WTC11 (cell line): ENCODE data around the gene CLSTN2.

Experiments used
- ATF2 ChIP-seq: sonication (generic); formaldehyde crosslinking; IDR thresholded peaks from 2 replicates; pipeline ENCODE4 v1.8.1; 2022; ENCODE audit warnings: low read depth, missing genetic modification reagents, borderline replicate concordance
- ETV6 ChIP-seq: sonication (generic); formaldehyde crosslinking; IDR thresholded peaks from 2 replicates; pipeline ENCODE4 v1.8.1; 2022; ENCODE audit warnings: mild to moderate bottlenecking, missing genetic modification reagents
- JAZF1 ChIP-seq: fragments of 250-450 bp; sonication (Bioruptor Pico); IDR thresholded peaks from 2 replicates; pipeline ENCODE4 v1.9.0; 2021; ENCODE audit warnings: moderate library complexity, mild to moderate bottlenecking, inconsistent platforms
- TEAD4 ChIP-seq: sonication (generic); formaldehyde crosslinking; IDR thresholded peaks from 2 replicates; pipeline ENCODE4 v1.8.0; 2022; ENCODE audit warnings: mild to moderate bottlenecking, missing genetic modification reagents
- ZNF121 ChIP-seq: sonication (generic); formaldehyde crosslinking; IDR thresholded peaks from 2 replicates; pipeline ENCODE4 v1.8.0; 2023; ENCODE audit warnings: missing genetic modification reagents
- ZNF232 ChIP-seq: sonication (generic); formaldehyde crosslinking; IDR thresholded peaks from 2 replicates; pipeline ENCODE4 v1.8.0; 2022; ENCODE audit warnings: mild to moderate bottlenecking, missing genetic modification reagents
- TF ChIP-seq, protein P1 (sequence below): fragments of 200-600 bp; IDR thresholded peaks from 2 replicates; pipeline ENCODE4 v1.8.0; 2022; ENCODE audit warnings: antibody characterized with exemption
- TF ChIP-seq, protein P2 (sequence below): sonication (generic); formaldehyde crosslinking; IDR thresholded peaks from 2 replicates; pipeline ENCODE4 v1.8.1; 2023; ENCODE audit warnings: mild to moderate bottlenecking, moderate library complexity, missing genetic modification reagents
- TF ChIP-seq, protein P3 (sequence below): sonication (generic); formaldehyde crosslinking; IDR thresholded peaks from 2 replicates; pipeline ENCODE4 v1.8.1; 2023; ENCODE audit warnings: mild to moderate bottlenecking, missing genetic modification reagents
- TF ChIP-seq, protein P4 (sequence below): fragments of 250-450 bp; sonication (Bioruptor Pico); IDR thresholded peaks from 2 replicates; pipeline ENCODE4 v2.1.2; 2022; ENCODE audit warnings: mild to moderate bottlenecking, moderate library complexity
- TF ChIP-seq, protein P5 (sequence below): sonication (generic); formaldehyde crosslinking; conservative IDR thresholded peaks from 2 replicates; pipeline ENCODE4 v1.8.1; 2022; ENCODE audit warnings: mild to moderate bottlenecking, missing genetic modification reagents

DNA sequence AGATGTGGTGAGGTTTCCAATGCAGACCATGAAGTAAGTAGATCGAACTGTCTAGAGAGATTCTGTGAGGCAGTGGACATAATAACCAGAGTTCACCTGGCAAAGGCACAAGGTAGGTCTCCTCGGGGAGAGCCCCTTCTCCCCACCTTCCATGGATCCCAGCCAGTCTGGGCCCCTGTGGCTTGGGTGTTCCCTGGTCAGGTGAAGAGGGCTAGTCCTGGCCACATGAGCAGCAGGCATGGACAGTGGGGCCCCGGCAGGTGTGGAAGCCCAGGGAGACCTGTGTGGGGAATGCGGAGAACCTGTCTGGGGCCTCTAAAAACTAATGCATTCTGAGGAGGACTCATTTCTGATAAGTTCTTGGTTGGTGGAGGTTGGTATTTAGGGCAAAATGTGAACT lies 501.4 kb downstream of the CLSTN2 start:
- TF ChIP-seq ZNF232 (CRISPR knock-in tag) (no peak), TEAD4 (CRISPR knock-in tag) (no peak), JAZF1 (no peak), ETV6 (no peak), ZNF121 (CRISPR knock-in tag) (no peak), ATF2 (CRISPR knock-in tag) (no peak)
- TF ChIP-seq, protein P1, sequence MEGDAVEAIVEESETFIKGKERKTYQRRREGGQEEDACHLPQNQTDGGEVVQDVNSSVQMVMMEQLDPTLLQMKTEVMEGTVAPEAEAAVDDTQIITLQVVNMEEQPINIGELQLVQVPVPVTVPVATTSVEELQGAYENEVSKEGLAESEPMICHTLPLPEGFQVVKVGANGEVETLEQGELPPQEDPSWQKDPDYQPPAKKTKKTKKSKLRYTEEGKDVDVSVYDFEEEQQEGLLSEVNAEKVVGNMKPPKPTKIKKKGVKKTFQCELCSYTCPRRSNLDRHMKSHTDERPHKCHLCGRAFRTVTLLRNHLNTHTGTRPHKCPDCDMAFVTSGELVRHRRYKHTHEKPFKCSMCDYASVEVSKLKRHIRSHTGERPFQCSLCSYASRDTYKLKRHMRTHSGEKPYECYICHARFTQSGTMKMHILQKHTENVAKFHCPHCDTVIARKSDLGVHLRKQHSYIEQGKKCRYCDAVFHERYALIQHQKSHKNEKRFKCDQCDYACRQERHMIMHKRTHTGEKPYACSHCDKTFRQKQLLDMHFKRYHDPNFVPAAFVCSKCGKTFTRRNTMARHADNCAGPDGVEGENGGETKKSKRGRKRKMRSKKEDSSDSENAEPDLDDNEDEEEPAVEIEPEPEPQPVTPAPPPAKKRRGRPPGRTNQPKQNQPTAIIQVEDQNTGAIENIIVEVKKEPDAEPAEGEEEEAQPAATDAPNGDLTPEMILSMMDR = no peak
- TF ChIP-seq, protein P2, sequence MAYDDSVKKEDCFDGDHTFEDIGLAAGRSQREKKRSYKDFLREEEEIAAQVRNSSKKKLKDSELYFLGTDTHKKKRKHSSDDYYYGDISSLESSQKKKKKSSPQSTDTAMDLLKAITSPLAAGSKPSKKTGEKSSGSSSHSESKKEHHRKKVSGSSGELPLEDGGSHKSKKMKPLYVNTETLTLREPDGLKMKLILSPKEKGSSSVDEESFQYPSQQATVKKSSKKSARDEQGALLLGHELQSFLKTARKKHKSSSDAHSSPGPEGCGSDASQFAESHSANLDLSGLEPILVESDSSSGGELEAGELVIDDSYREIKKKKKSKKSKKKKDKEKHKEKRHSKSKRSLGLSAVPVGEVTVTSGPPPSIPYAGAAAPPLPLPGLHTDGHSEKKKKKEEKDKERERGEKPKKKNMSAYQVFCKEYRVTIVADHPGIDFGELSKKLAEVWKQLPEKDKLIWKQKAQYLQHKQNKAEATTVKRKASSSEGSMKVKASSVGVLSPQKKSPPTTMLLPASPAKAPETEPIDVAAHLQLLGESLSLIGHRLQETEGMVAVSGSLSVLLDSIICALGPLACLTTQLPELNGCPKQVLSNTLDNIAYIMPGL (CRISPR knock-in tag) = no peak
- TF ChIP-seq, protein P3, sequence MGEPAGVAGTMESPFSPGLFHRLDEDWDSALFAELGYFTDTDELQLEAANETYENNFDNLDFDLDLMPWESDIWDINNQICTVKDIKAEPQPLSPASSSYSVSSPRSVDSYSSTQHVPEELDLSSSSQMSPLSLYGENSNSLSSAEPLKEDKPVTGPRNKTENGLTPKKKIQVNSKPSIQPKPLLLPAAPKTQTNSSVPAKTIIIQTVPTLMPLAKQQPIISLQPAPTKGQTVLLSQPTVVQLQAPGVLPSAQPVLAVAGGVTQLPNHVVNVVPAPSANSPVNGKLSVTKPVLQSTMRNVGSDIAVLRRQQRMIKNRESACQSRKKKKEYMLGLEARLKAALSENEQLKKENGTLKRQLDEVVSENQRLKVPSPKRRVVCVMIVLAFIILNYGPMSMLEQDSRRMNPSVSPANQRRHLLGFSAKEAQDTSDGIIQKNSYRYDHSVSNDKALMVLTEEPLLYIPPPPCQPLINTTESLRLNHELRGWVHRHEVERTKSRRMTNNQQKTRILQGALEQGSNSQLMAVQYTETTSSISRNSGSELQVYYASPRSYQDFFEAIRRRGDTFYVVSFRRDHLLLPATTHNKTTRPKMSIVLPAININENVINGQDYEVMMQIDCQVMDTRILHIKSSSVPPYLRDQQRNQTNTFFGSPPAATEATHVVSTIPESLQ = no peak
- TF ChIP-seq, protein P4, sequence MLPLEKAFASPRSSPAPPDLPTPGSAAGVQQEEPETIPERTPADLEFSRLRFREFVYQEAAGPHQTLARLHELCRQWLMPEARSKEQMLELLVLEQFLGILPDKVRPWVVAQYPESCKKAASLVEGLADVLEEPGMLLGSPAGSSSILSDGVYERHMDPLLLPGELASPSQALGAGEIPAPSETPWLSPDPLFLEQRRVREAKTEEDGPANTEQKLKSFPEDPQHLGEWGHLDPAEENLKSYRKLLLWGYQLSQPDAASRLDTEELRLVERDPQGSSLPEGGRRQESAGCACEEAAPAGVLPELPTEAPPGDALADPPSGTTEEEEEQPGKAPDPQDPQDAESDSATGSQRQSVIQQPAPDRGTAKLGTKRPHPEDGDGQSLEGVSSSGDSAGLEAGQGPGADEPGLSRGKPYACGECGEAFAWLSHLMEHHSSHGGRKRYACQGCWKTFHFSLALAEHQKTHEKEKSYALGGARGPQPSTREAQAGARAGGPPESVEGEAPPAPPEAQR (CRISPR knock-in tag) = no peak
- TF ChIP-seq, protein P5, sequence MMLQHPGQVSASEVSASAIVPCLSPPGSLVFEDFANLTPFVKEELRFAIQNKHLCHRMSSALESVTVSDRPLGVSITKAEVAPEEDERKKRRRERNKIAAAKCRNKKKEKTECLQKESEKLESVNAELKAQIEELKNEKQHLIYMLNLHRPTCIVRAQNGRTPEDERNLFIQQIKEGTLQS (CRISPR knock-in tag) = no peak
